H9 (cell line): Measurements from ENCODE around the gene STN1. TPM values are rescaled to one million over a fixed set of nuclear protein-coding genes. Genes with fewer than 3 reads are reported as not detected.

Experiments used
- DNase-seq: peaks from one replicate; pipeline ENCODE4 v3.0.0-alpha.2; 2017
- H2AFZ ChIP-seq: one replicate; pipeline ENCODE4 v1.6.1; 2013; ENCODE audit warnings: mild to moderate bottlenecking, low read length, control low read depth, moderate library complexity
- H2AK5ac ChIP-seq: 2 replicates; pipeline ENCODE4 v1.6.1; 2013; ENCODE audit warnings: low read length, control low read depth, mixed read lengths; ENCODE audit not compliant: insufficient read length
- H2BK120ac ChIP-seq: one replicate; pipeline ENCODE4 v1.6.1; 2013; ENCODE audit warnings: low read depth, mild to moderate bottlenecking, low read length, control low read depth, inconsistent platforms; ENCODE audit not compliant: poor library complexity, severe bottlenecking
- H2BK12ac ChIP-seq: 2 replicates; pipeline ENCODE4 v1.6.1; 2013; ENCODE audit warnings: low read length, control low read depth, mixed read lengths, low read depth; ENCODE audit not compliant: insufficient read length
- H2BK15ac ChIP-seq: 2 replicates; pipeline ENCODE4 v1.6.1; 2013; ENCODE audit warnings: low read depth, low read length, control low read depth
- H2BK20ac ChIP-seq: one replicate; pipeline ENCODE4 v1.6.1; 2013; ENCODE audit warnings: low read depth, mild to moderate bottlenecking, low read length, control low read depth, inconsistent platforms; ENCODE audit not compliant: poor library complexity, severe bottlenecking
- H2BK5ac ChIP-seq: 2 replicates; pipeline ENCODE4 v1.6.1; 2013; ENCODE audit warnings: low read length, control low read depth, mixed read lengths; ENCODE audit not compliant: insufficient read length
- H3K14ac ChIP-seq: 2 replicates; pipeline ENCODE4 v1.6.1; 2013; ENCODE audit warnings: low read length, control low read depth; ENCODE audit not compliant: insufficient read depth
- H3K18ac ChIP-seq: 2 replicates; pipeline ENCODE4 v1.6.1; 2013; ENCODE audit warnings: low read depth, mild to moderate bottlenecking, mixed read lengths, low read length, control low read depth; ENCODE audit not compliant: insufficient read length
- H3K23ac ChIP-seq: 2 replicates; pipeline ENCODE4 v1.6.1; 2013; ENCODE audit warnings: low read length, control low read depth, mixed read lengths, low read depth; ENCODE audit not compliant: insufficient read length
- H3K23me2 ChIP-seq: 2 replicates; pipeline ENCODE4 v1.6.1; 2013; ENCODE audit warnings: low read depth, mild to moderate bottlenecking, mixed read lengths, low read length, control low read depth; ENCODE audit not compliant: insufficient read length, poor library complexity, severe bottlenecking
- H3K27ac ChIP-seq: 2 replicates; pipeline ENCODE4 v1.5.1; 2013; ENCODE audit warnings: low read length, control low read depth, mixed read lengths, low read depth; ENCODE audit not compliant: insufficient read length
- H3K27me3 ChIP-seq: 2 replicates; pipeline ENCODE4 v1.6.1; 2013; ENCODE audit warnings: low read length, control low read depth, inconsistent platforms; ENCODE audit not compliant: insufficient read depth
- H3K4ac ChIP-seq: 2 replicates; pipeline ENCODE4 v1.6.1; 2013; ENCODE audit warnings: low read depth, mild to moderate bottlenecking, control low read depth, inconsistent platforms, low read length, moderate library complexity
- H3K4me1 ChIP-seq: 2 replicates; pipeline ENCODE4 v1.6.1; 2013; ENCODE audit warnings: low read length, control low read depth, inconsistent platforms; ENCODE audit not compliant: insufficient read depth
- H3K4me2 ChIP-seq: 2 replicates; pipeline ENCODE4 v1.6.1; 2013; ENCODE audit warnings: low read length, control low read depth, mixed read lengths; ENCODE audit not compliant: insufficient read length, insufficient read depth
- H3K56ac ChIP-seq: 2 replicates; pipeline ENCODE4 v1.6.1; 2013; ENCODE audit warnings: low read depth, mild to moderate bottlenecking, mixed read lengths, low read length, control low read depth; ENCODE audit not compliant: insufficient read length
- H3K79me1 ChIP-seq: 2 replicates; pipeline ENCODE4 v1.6.1; 2013; ENCODE audit warnings: low read depth, mild to moderate bottlenecking, moderate library complexity, low read length, control low read depth, inconsistent platforms; ENCODE audit not compliant: insufficient read depth, poor library complexity, severe bottlenecking
- H3K79me2 ChIP-seq: 2 replicates; pipeline ENCODE4 v1.6.1; 2013; ENCODE audit warnings: low read length, control low read depth, inconsistent platforms; ENCODE audit not compliant: insufficient read depth
- H3K9ac ChIP-seq: 2 replicates; pipeline ENCODE4 v1.6.1; 2013; ENCODE audit warnings: low read length, control low read depth, mixed read lengths; ENCODE audit not compliant: insufficient read length; ENCODE audit errors: extremely low read depth
- H3K9me3 ChIP-seq: one replicate; pipeline ENCODE4 v1.6.1; 2013; ENCODE audit warnings: low read depth, low read length, inconsistent platforms; ENCODE audit not compliant: control insufficient read depth
- H3T11ph ChIP-seq: one replicate; pipeline ENCODE4 v1.6.1; 2013; ENCODE audit warnings: mild to moderate bottlenecking, low read length, control low read depth, inconsistent platforms
- H4K20me1 ChIP-seq: one replicate; pipeline ENCODE4 v1.6.1; 2013; ENCODE audit not compliant: control insufficient read depth, insufficient read length, insufficient read depth
- H4K5ac ChIP-seq: 2 replicates; pipeline ENCODE4 v1.6.1; 2013; ENCODE audit warnings: low read depth, mild to moderate bottlenecking, mixed read lengths, low read length, control low read depth; ENCODE audit not compliant: insufficient read length
- H4K8ac ChIP-seq: replicated peaks from 2 replicates; pipeline ENCODE4 v1.6.1; 2013; ENCODE audit warnings: low read length, control low read depth, mixed read lengths, low read depth; ENCODE audit not compliant: insufficient read length
- H4K91ac ChIP-seq: 2 replicates; pipeline ENCODE4 v1.6.1; 2013; ENCODE audit warnings: low read depth, mild to moderate bottlenecking, moderate library complexity, mixed read lengths, low read length, control low read depth; ENCODE audit not compliant: insufficient read length
- H3K27ac Mint-ChIP-seq, 3 experiments: 2 replicates in 2 of 3; 3 replicates in 1 of 3; pipeline ENCODE4 v1.8.0; 2020 to 2021; ENCODE audit warnings: mixed read lengths in 3 of 3, mild to moderate bottlenecking in 1 of 3, moderate library complexity in 1 of 3
- H3K27me3 Mint-ChIP-seq: 2 replicates; pipeline ENCODE4 v1.8.0; 2021; ENCODE audit warnings: low read depth, mild to moderate bottlenecking, moderate library complexity, mixed read lengths
- H3K36me3 Mint-ChIP-seq, 3 experiments: 2 replicates in 2 of 3; 3 replicates in 1 of 3; pipeline ENCODE4 v1.8.0; 2020 to 2021; ENCODE audit warnings: low read depth in 3 of 3, mixed read lengths in 3 of 3; ENCODE audit not compliant: insufficient read depth in 1 of 3
- H3K4me1 Mint-ChIP-seq, 2 experiments: 2 replicates each; pipeline ENCODE4 v1.8.0; 2020; ENCODE audit warnings: mixed read lengths in 2 of 2
- H3K4me3 Mint-ChIP-seq, 2 experiments: 2 replicates in 1 of 2; 3 replicates in 1 of 2; pipeline ENCODE4 v1.8.0; 2020 to 2021; ENCODE audit warnings: mild to moderate bottlenecking in 2 of 2, mixed read lengths in 2 of 2, moderate library complexity in 1 of 2
- H3K9me3 Mint-ChIP-seq, 2 experiments: 2 replicates in 1 of 2; 3 replicates in 1 of 2; pipeline ENCODE4 v1.8.0; 2020; ENCODE audit warnings: mild to moderate bottlenecking in 2 of 2, mixed read lengths in 2 of 2, moderate library complexity in 1 of 2
- WGBS: extraction: QIAGEN DNeasy Blood & Tissue Kit; methylation state at CpG from one replicate; pipeline ENCODE4 v1.1.7; 2013; ENCODE audit warnings: missing lambda C conversion rate, low lambda C conversion rate, mixed read lengths; ENCODE audit not compliant: insufficient read length; ENCODE audit errors: extremely low coverage; 5-methylcytosine and 5-hydroxymethylcytosine counted together
- total RNA-seq: library from RNA; stranded (reverse); gene quantifications from 2 replicates; pipeline ENCODE4 v1.2.1, GENCODE V29; 2021
- TF ChIP-seq, protein P1 (sequence below): fragments of 200-600 bp; sonication (generic); conservative IDR thresholded peaks from 3 replicates; pipeline ENCODE4 v1.8.0; 2021; ENCODE audit warnings: antibody characterized with exemption, mild to moderate bottlenecking

Gene STN1
- total RNA-seq, 1 experiment from 2014 or later: 11.3 TPM

GRCh38 chr10:103932971-103933370, 15.0 kb upstream of the STN1 start:
- H3K27ac ChIP-seq: no peak overlapping the region
- H2BK20ac ChIP-seq: no peak overlapping the region
- peaks cover 14 to 18% of the 10 kb centered on the region in 2 experiments for H3K4me1 Mint-ChIP-seq
- no peak overlapping the region for H4K5ac ChIP-seq
- H3K9ac ChIP-seq: no peak overlapping the region
- H2AFZ ChIP-seq: no peak overlapping the region
- H3K23me2 ChIP-seq: no peaks in the 10 kb centered on the region
- no peak overlapping the region for H4K91ac ChIP-seq
- no CpG with 5 or more reads among the region's 3 CpGs for WGBS
- H3K27ac Mint-ChIP-seq: peak overlapping the region in 1 of 3 experiments; percentile 33; a peak in 1 of 7 replicates
- no peak overlapping the region for H2BK5ac ChIP-seq
- no peaks in the 10 kb centered on the region for H3K9me3 ChIP-seq
- H3T11ph ChIP-seq: no peak overlapping the region
- H3K79me2 ChIP-seq: no peaks in the 10 kb centered on the region
- no peak overlapping the region for H3K4me2 ChIP-seq
- no peak for DNase-seq
- no peaks in the 10 kb centered on the region; the same call in 1 of the 2 replicates for H3K4me1 ChIP-seq
- H3K18ac ChIP-seq: no peak overlapping the region
- TF ChIP-seq, protein P1, sequence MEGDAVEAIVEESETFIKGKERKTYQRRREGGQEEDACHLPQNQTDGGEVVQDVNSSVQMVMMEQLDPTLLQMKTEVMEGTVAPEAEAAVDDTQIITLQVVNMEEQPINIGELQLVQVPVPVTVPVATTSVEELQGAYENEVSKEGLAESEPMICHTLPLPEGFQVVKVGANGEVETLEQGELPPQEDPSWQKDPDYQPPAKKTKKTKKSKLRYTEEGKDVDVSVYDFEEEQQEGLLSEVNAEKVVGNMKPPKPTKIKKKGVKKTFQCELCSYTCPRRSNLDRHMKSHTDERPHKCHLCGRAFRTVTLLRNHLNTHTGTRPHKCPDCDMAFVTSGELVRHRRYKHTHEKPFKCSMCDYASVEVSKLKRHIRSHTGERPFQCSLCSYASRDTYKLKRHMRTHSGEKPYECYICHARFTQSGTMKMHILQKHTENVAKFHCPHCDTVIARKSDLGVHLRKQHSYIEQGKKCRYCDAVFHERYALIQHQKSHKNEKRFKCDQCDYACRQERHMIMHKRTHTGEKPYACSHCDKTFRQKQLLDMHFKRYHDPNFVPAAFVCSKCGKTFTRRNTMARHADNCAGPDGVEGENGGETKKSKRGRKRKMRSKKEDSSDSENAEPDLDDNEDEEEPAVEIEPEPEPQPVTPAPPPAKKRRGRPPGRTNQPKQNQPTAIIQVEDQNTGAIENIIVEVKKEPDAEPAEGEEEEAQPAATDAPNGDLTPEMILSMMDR: no peak
- no peak overlapping the region for H2BK120ac ChIP-seq
- peaks cover 0 to 2% of the 10 kb centered on the region in 2 experiments; a peak in 1 of 5 replicates for H3K9me3 Mint-ChIP-seq
- H3K79me1 ChIP-seq: no peaks in the 10 kb centered on the region
- H3K4me3 Mint-ChIP-seq: no peak overlapping the region
- no peak overlapping the region for H2BK12ac ChIP-seq
- H3K27me3 ChIP-seq: no peaks in the 10 kb centered on the region
- H3K14ac ChIP-seq: no peak overlapping the region
- no peaks in the 10 kb centered on the region; the same call in 1 of the 2 replicates for H3K27me3 Mint-ChIP-seq
- H4K20me1 ChIP-seq: no peaks in the 10 kb centered on the region
- H4K8ac ChIP-seq: no peak overlapping the region
- no peak overlapping the region for H2BK15ac ChIP-seq
- no peak overlapping the region for H2AK5ac ChIP-seq
- H3K36me3 Mint-ChIP-seq: no peaks in the 10 kb centered on the region
- no peak overlapping the region for H3K23ac ChIP-seq
- no peak overlapping the region for H3K4ac ChIP-seq
- no peak overlapping the region for H3K56ac ChIP-seq
